Measurements from ENCODE around the gene CEP41.
A peak's percentile ranks its signal among the peaks of the same experiment; 100 is the strongest.

The CEP41 gene

GRCh38 chr7:130421684-130422083, 19.1 kb downstream of the CEP41 start:
- peak in 20 of 56 donors; percentile 4 to 46 (median 21) for DNase-seq

GRCh38 chr7:130420943-130421578, 19.8 kb downstream of the CEP41 start:
- no peak for DNase-seq

- DNase-seq, result no peak
Measured at GRCh38 chr7:130419658-130420057, 21.2 kb downstream of the CEP41 start.

GRCh38 chr7:130418306-130418705, 22.5 kb downstream of the CEP41 start:
- no peak for DNase-seq

- no peak for DNase-seq
Measured at GRCh38 chr7:130417213-130417612, 23.6 kb downstream of the CEP41 start.

GRCh38 chr7:130415006-130415405, 25.8 kb downstream of the CEP41 start:
- no peak for DNase-seq

- no peak for DNase-seq
Measured at GRCh38 chr7:130413201-130413600, 27.6 kb downstream of the CEP41 start.

- no peak for DNase-seq
Measured at GRCh38 chr7:130410868-130411541, 29.8 kb downstream of the CEP41 start.

- DNase-seq, result no peak
Measured at GRCh38 chr7:130409712-130410072, 31.1 kb downstream of the CEP41 start.

- no peak for DNase-seq
Measured at GRCh38 chr7:130409067-130409711, 31.6 kb downstream of the CEP41 start.

- no peak for DNase-seq
Measured at GRCh38 chr7:130405003-130405402, 35.8 kb downstream of the CEP41 start.

GRCh38 chr7:130401578-130401977, 39.2 kb downstream of the CEP41 start:
- no peak for DNase-seq

GRCh38 chr7:130401101-130401500, 39.7 kb downstream of the CEP41 start:
- no peak for DNase-seq

- no peak for DNase-seq
Measured at GRCh38 chr7:130400120-130400572, 40.7 kb downstream of the CEP41 start.

- DNase-seq, result no peak
Measured at GRCh38 chr7:130398526-130399090, 42.2 kb downstream of the CEP41 start.

- no peak for DNase-seq
Measured at GRCh38 chr7:130397758-130398073, 43.1 kb downstream of the CEP41 start.

GRCh38 chr7:130397051-130397757, 43.6 kb downstream of the CEP41 start:
- no peak for DNase-seq

GRCh38 chr7:130396109-130396508, 44.7 kb downstream of the CEP41 start:
- no peak for DNase-seq

- no peak for DNase-seq
Measured at GRCh38 chr7:130395421-130395820, 45.4 kb downstream of the CEP41 start.

GRCh38 chr7:130394421-130395195, 46.2 kb downstream of the CEP41 start:
- DNase-seq, result no peak

GRCh38 chr7:130393841-130394411, 46.9 kb downstream of the CEP41 start:
- DNase-seq, result no peak
